H1 (cell line): ENCODE measurements around the gene RHBDL2. TPM values are rescaled to one million over a fixed set of nuclear protein-coding genes. Genes with fewer than 3 reads are reported as not detected.

ENCODE experiments used
- CTCF ChIA-PET: fragments of 300-600 bp; sonication (Branson Sonifier 250); formaldehyde crosslinking; loops from one replicate; lab custom pipeline; 2021; ENCODE audit not compliant: partially characterized antibody; lab: Charles Lee
- POLR2A ChIA-PET: fragments of 300-600 bp; sonication (Branson Sonifier 250); formaldehyde crosslinking; loops from one replicate; lab custom pipeline; 2021; ENCODE audit warnings: inconsistent platforms; ENCODE audit not compliant: partially characterized antibody; lab: Charles Lee
- DNase-seq, 2 experiments: peaks; one replicate each; pipeline versions ENCODE4 v3.0.0 to v3.0.0-alpha.2; 2010 to 2022; ENCODE audit warnings: low spot score in 2 of 2, low read depth in 1 of 2, mixed read lengths in 1 of 2
- FAIRE-seq: peaks from 2 replicates; lab custom pipeline; 2011; peaks lifted over from hg19 to GRCh38; lab: Jason Lieb, UNC
- H2AFZ ChIP-seq: 2 replicates; pipeline ENCODE4 v1.8.1; 2012; ENCODE audit warnings: low read length, inconsistent platforms
- H2AK5ac ChIP-seq: 2 replicates; pipeline ENCODE4 v1.6.1; 2013; ENCODE audit warnings: low read depth, low read length
- H2BK120ac ChIP-seq: replicated peaks from 2 replicates; pipeline ENCODE3; 2013; ENCODE audit warnings: low read depth, low read length, inconsistent platforms
- H2BK12ac ChIP-seq: 2 replicates; pipeline ENCODE4 v1.6.1; 2013; ENCODE audit warnings: low read depth, low read length
- H2BK15ac ChIP-seq: 2 replicates; pipeline ENCODE4 v1.6.1; 2013; ENCODE audit warnings: low read length
- H2BK20ac ChIP-seq: 2 replicates; pipeline ENCODE4 v1.6.1; 2013; ENCODE audit warnings: low read length
- H2BK5ac ChIP-seq: 2 replicates; pipeline ENCODE4 v1.6.1; 2013; ENCODE audit warnings: low read depth, low read length
- H3K14ac ChIP-seq: 2 replicates; pipeline ENCODE4 v1.6.1; 2013; ENCODE audit warnings: inconsistent platforms; ENCODE audit not compliant: insufficient read length
- H3K18ac ChIP-seq: 2 replicates; pipeline ENCODE4 v1.6.1; 2013; ENCODE audit warnings: low read length; ENCODE audit errors: extremely low read depth
- H3K23ac ChIP-seq: 2 replicates; pipeline ENCODE4 v1.6.1; 2013; ENCODE audit warnings: inconsistent platforms; ENCODE audit not compliant: insufficient read length
- H3K23me2 ChIP-seq: 2 replicates; pipeline ENCODE4 v1.6.1; 2013; ENCODE audit warnings: low read depth, low read length
- H3K27ac ChIP-seq: 2 replicates; pipeline ENCODE4 v1.6.1; 2011; ENCODE audit warnings: low read depth, low read length, inconsistent platforms
- H3K27me3 ChIP-seq, 4 experiments: replicated peaks in 1 of 4; 1 replicate in 1 of 4; 2 replicates in 3 of 4; pipeline versions ENCODE4 v1.6.1 to v1.8.1; 2011 to 2013; ENCODE audit warnings: low read length in 3 of 4, mild to moderate bottlenecking in 3 of 4, inconsistent platforms in 2 of 4, mixed read lengths in 2 of 4, moderate library complexity in 1 of 4; ENCODE audit not compliant: control insufficient read depth in 3 of 4, insufficient read depth in 3 of 4; ENCODE audit errors: extremely low read depth in 1 of 4
- H3K36me3 ChIP-seq, 4 experiments: 2 replicates each; pipeline versions ENCODE4 v1.6.1 to v1.8.1; 2011 to 2013; ENCODE audit warnings: mild to moderate bottlenecking in 4 of 4, low read length in 3 of 4, moderate library complexity in 2 of 4, control low read depth in 1 of 4, inconsistent platforms in 1 of 4; ENCODE audit not compliant: insufficient read depth in 4 of 4, control insufficient read depth in 2 of 4
- H3K4ac ChIP-seq: replicated peaks from 2 replicates; pipeline ENCODE3; 2013; ENCODE audit warnings: low read length, low read depth, mixed read lengths, inconsistent platforms; ENCODE audit not compliant: insufficient read length
- H3K4me1 ChIP-seq, 4 experiments: replicated peaks in 1 of 4; 1 replicate in 1 of 4; 2 replicates in 3 of 4; pipeline versions ENCODE4 v1.6.1 to v1.8.1; 2011 to 2013; ENCODE audit warnings: low read length in 3 of 4, inconsistent platforms in 2 of 4, mixed read lengths in 1 of 4; ENCODE audit not compliant: insufficient read depth in 4 of 4, control insufficient read depth in 3 of 4
- H3K4me2 ChIP-seq, 2 experiments: 2 replicates each; pipeline versions ENCODE4 v1.6.1 to v1.8.1; 2011 to 2013; ENCODE audit warnings: low read depth in 2 of 2, low read length in 2 of 2, control low read depth in 1 of 2, inconsistent platforms in 1 of 2, mild to moderate bottlenecking in 1 of 2; ENCODE audit not compliant: insufficient read depth in 1 of 2
- H3K4me3 ChIP-seq, 4 experiments: fragments of 200-600, 300-600 bp in 1 of 4; sonication (generic), shearing (Covaris generic), sonication (Bioruptor Twin) in 1 of 4; 2 replicates each; pipeline versions ENCODE4 v1.5.1 to v1.8.1; 2011 to 2016; ENCODE audit warnings: low read length in 4 of 4, low read depth in 3 of 4, control low read depth in 2 of 4, inconsistent platforms in 2 of 4, mild to moderate bottlenecking in 2 of 4, mixed read lengths in 1 of 4, moderate library complexity in 1 of 4; ENCODE audit not compliant: insufficient read depth in 2 of 4; ENCODE audit errors: extremely low read depth in 1 of 4
- H3K56ac ChIP-seq: replicated peaks from 2 replicates; pipeline ENCODE3; 2013; ENCODE audit warnings: low read depth, mild to moderate bottlenecking, mixed read lengths, low read length, inconsistent platforms; ENCODE audit not compliant: insufficient read length
- H3K79me1 ChIP-seq: 2 replicates; pipeline ENCODE4 v1.6.1; 2013; ENCODE audit warnings: low read depth, low read length, control low read depth
- H3K79me2 ChIP-seq, 2 experiments: 2 replicates each; pipeline versions ENCODE4 v1.6.1 to v1.8.1; 2012 to 2013; ENCODE audit warnings: low read length in 2 of 2, mild to moderate bottlenecking in 2 of 2, inconsistent platforms in 1 of 2; ENCODE audit not compliant: insufficient read depth in 2 of 2, control insufficient read depth in 1 of 2
- H3K9ac ChIP-seq, 4 experiments: replicated peaks in 1 of 4; 1 replicate in 1 of 4; 2 replicates in 3 of 4; pipeline versions ENCODE4 v1.6.1 to v1.8.1; 2011 to 2013; ENCODE audit warnings: low read depth in 3 of 4, low read length in 3 of 4, control low read depth in 2 of 4, mild to moderate bottlenecking in 2 of 4, moderate library complexity in 2 of 4, inconsistent platforms in 1 of 4; ENCODE audit errors: extremely low read depth in 1 of 4
- H3K9me3 ChIP-seq, 2 experiments: 2 replicates each; pipeline versions ENCODE4 v1.6.1 to v1.8.1; 2012 to 2013; ENCODE audit warnings: mild to moderate bottlenecking in 2 of 2, moderate library complexity in 2 of 2, control low read depth in 1 of 2, inconsistent platforms in 1 of 2, low read depth in 1 of 2, low read length in 1 of 2, mixed read lengths in 1 of 2; ENCODE audit not compliant: insufficient read depth in 2 of 2
- H4K20me1 ChIP-seq, 2 experiments: replicated peaks in 1 of 2; 2 replicates each; pipeline versions ENCODE3 to v1.8.1; 2011 to 2013; ENCODE audit warnings: inconsistent platforms in 2 of 2, low read length in 2 of 2, mild to moderate bottlenecking in 1 of 2; ENCODE audit not compliant: insufficient read depth in 2 of 2, control insufficient read depth in 1 of 2
- H4K5ac ChIP-seq: 2 replicates; pipeline ENCODE4 v1.6.1; 2013; ENCODE audit warnings: low read length, low read depth, mixed read lengths, inconsistent platforms; ENCODE audit not compliant: insufficient read length
- H4K8ac ChIP-seq: 2 replicates; pipeline ENCODE4 v1.8.0; 2013; ENCODE audit warnings: mild to moderate bottlenecking, moderate library complexity, low read length, inconsistent platforms; ENCODE audit not compliant: insufficient read depth; ENCODE audit errors: extremely low read depth
- H4K91ac ChIP-seq: replicated peaks from 2 replicates; pipeline ENCODE3; 2013; ENCODE audit warnings: low read length, mixed read lengths, inconsistent platforms; ENCODE audit not compliant: insufficient read length
- ATF3 ChIP-seq: IDR thresholded peaks from 2 replicates; pipeline ENCODE4 v1.6.1; 2011; ENCODE audit warnings: low read depth, mild to moderate bottlenecking, low read length; ENCODE audit not compliant: insufficient read depth
- CHD1 ChIP-seq: IDR thresholded peaks from 2 replicates; pipeline ENCODE4 v1.6.1; 2012; ENCODE audit warnings: low read depth, low read length, improper control_type of control experiment
- CTCF ChIP-seq, 3 experiments: IDR thresholded peaks; 1 replicate in 2 of 3; 2 replicates in 1 of 3; pipeline versions ENCODE4 v1.5.1 to v1.6.1; 2011; ENCODE audit warnings: low read length in 3 of 3, mild to moderate bottlenecking in 3 of 3, inconsistent platforms in 2 of 3, low read depth in 1 of 3, moderate library complexity in 1 of 3; ENCODE audit not compliant: insufficient read depth in 1 of 3; ENCODE audit errors: control extremely low read depth in 1 of 3
- HDAC6 ChIP-seq: IDR thresholded peaks from one replicate; pipeline ENCODE4 v1.7.1; 2012; ENCODE audit warnings: low read depth, mild to moderate bottlenecking, inconsistent platforms, low read length, moderate library complexity
- MAFK ChIP-seq: IDR thresholded peaks from 2 replicates; pipeline ENCODE4 v1.6.1; 2012; ENCODE audit warnings: low read depth, mild to moderate bottlenecking, improper control_type of control experiment, low read length
- MAX ChIP-seq: IDR thresholded peaks from 2 replicates; pipeline ENCODE4 v1.6.1; 2012; ENCODE audit warnings: inconsistent platforms
- RAD21 ChIP-seq, 2 experiments: IDR thresholded peaks in 1 of 2; conservative IDR thresholded peaks in 1 of 2; 2 replicates each; pipeline ENCODE4 v1.6.1; 2011; ENCODE audit warnings: low read depth in 2 of 2, low read length in 2 of 2, improper control_type of control experiment in 1 of 2, inconsistent platforms in 1 of 2, mild to moderate bottlenecking in 1 of 2, moderate library complexity in 1 of 2
- WGBS, 2 experiments: shearing (Covaris generic) in 1 of 2; methylation state at CpG; one replicate each; pipeline versions ENCODE4 v1.1.6 to v1.1.7; 2013 to 2015; ENCODE audit warnings: low lambda C conversion rate in 2 of 2, mixed read lengths in 2 of 2, inconsistent platforms in 1 of 2, low coverage in 1 of 2, missing lambda C conversion rate in 1 of 2; ENCODE audit not compliant: insufficient replicate concordance in 2 of 2, insufficient coverage in 1 of 2, insufficient read length in 1 of 2; ENCODE audit errors: extremely low coverage in 1 of 2, missing lambda C conversion rate in 1 of 2; 5-methylcytosine and 5-hydroxymethylcytosine counted together
- polyA plus RNA-seq, 7 experiments: library from polyadenylated mRNA; depleted of rRNA in 3 of 7; stranded (reverse) in 5 of 7; unstranded in 2 of 7; fragments of >200 nt in 5 of 7; fragments of 200-250 nt in 2 of 7; gene quantifications; 1 replicate in 5 of 7; 2 replicates in 1 of 7; 4 replicates in 1 of 7; pipeline versions ENCODE4 v1.2.1 to v1.2.3, GENCODE V29; 2011 to 2013; ENCODE audit warnings: missing spikeins in 2 of 7, mixed read lengths in 2 of 7
- total RNA-seq: library from RNA; stranded (reverse); fragmentation: NEBNext Ultra II Directional; extraction: Animal tissue kit (Norgen Biotek cat#: 25700); gene quantifications from 2 replicates; pipeline ENCODE4 v1.2.1, GENCODE V29; 2021

The RHBDL2 gene
- total and polyA plus RNA-seq, 2 of the 8 experiments (the other 6 are each of a cell fraction or from before 2014, with no cell fraction given) = 0.42 to 0.84 TPM

GRCh38 chr1:38964140-38964548 lies 22.5 kb upstream of the RHBDL2 start:
- no peak overlapping the region for H3K14ac ChIP-seq
- DNase-seq (no peak), FAIRE-seq (no peak)
- no peak overlapping the region for H2BK20ac ChIP-seq
- H4K91ac ChIP-seq = no peak overlapping the region
- TF ChIP-seq MAX = peak; percentile 68
- TF ChIP-seq HDAC6 = no peak
- TF ChIP-seq ATF3 = no peak
- peak; percentile 8 to 75 (median 42) for TF ChIP-seq CTCF (IDR thresholded peaks at IDR 0.05; ENCODE audit: control extremely low read depth in 1 of 3, insufficient read depth in 1 of 3, low read depth in 1 of 3, low read length in 3 of 3)
- TF ChIP-seq CHD1 = no peak
- peak; percentile 63 to 72 for TF ChIP-seq RAD21 (IDR thresholded peaks at IDR 0.05 in 1 of 2, conservative IDR thresholded peaks at IDR 0.05 in 1 of 2; ENCODE audit: low read depth in 2 of 2, low read length in 2 of 2)
- TF ChIP-seq MAFK = no peak
- no peaks in the 10 kb centered on the region for H3K4me1 ChIP-seq
- H3K4me2 ChIP-seq = no peak overlapping the region
- H3K27ac ChIP-seq = no peak overlapping the region
- 0 out of 2 replicates have a peak overlapping the region, but pooled peaks have one; percentile 13 for H2BK15ac ChIP-seq
- H2BK120ac ChIP-seq = no peak overlapping the region
- H3K56ac ChIP-seq = no peak overlapping the region
- H3K27me3 ChIP-seq = no peaks in the 10 kb centered on the region
- peak overlapping the region; percentile 89 for H3K4ac ChIP-seq
- no peak overlapping the region for H3K18ac ChIP-seq
- no peaks in the 10 kb centered on the region for H3K36me3 ChIP-seq
- H2AFZ ChIP-seq = no peak overlapping the region
- WGBS, 2 experiments = 89% methylated on average over 3 of the region's 3 CpGs; no CpG with 5 or more reads in 1 of the 2 experiments
- CTCF ChIA-PET = interaction anchor here (0.7 to 1.7 kb wide), 17 partner anchors 9 to 691 kb away, joined by 3 to 11 read pairs (median 5); no protein-coding TSS in a partner anchor
- no peaks in the 10 kb centered on the region for H3K79me2 ChIP-seq
- no peak overlapping the region for H4K5ac ChIP-seq
- H3K23me2 ChIP-seq = no peaks in the 10 kb centered on the region
- H3K9me3 ChIP-seq = no peaks in the 10 kb centered on the region
- H3K79me1 ChIP-seq = no peaks in the 10 kb centered on the region
- H3K9ac ChIP-seq = no peak overlapping the region
- no peak overlapping the region for H4K8ac ChIP-seq
- peaks cover 0 to 1% of the 10 kb centered on the region in 2 experiments for H4K20me1 ChIP-seq
- H2AK5ac ChIP-seq = no peak overlapping the region
- H2BK12ac ChIP-seq = no peak overlapping the region
- no peak overlapping the region for H3K23ac ChIP-seq
- no peak overlapping the region for H3K4me3 ChIP-seq
- POLR2A ChIA-PET = interaction anchor here (0.6 to 1.4 kb wide), 5 partner anchors 15 to 121 kb away, joined by 3 to 5 read pairs (median 3); no protein-coding TSS in a partner anchor
- no peak overlapping the region; the same call in 1 of the 2 replicates for H2BK5ac ChIP-seq
